CD4-positive, alpha-beta T cell treated with Interleukin-4 for 4 hours (primary cell): Measurements from ENCODE around the gene APBB1IP.

ENCODE experiments used
- DNase-seq: peaks from one replicate; pipeline ENCODE4 v3.0.0-alpha.2; 2020

The APBB1IP gene

GRCh38 chr10:26513101-26513500, 75.0 kb downstream of the APBB1IP start:
- DNase-seq = no peak

GRCh38 chr10:26516540-26517101, 78.5 kb downstream of the APBB1IP start:
- no peak for DNase-seq

- DNase-seq = no peak
These were observed 79.2 kb downstream of the APBB1IP start for GRCh38 chr10:26517141-26517867.

- no peak for DNase-seq
These were observed 81.7 kb downstream of the APBB1IP start for GRCh38 chr10:26519803-26520202.

GRCh38 chr10:26520575-26520974, 82.4 kb downstream of the APBB1IP start:
- DNase-seq = no peak

- DNase-seq = no peak
These were observed 86.2 kb downstream of the APBB1IP start for GRCh38 chr10:26524161-26524896.

GRCh38 chr10:26525586-26525985, 87.4 kb downstream of the APBB1IP start:
- DNase-seq = no peak

- DNase-seq = no peak
These were observed 88.9 kb downstream of the APBB1IP start for GRCh38 chr10:26527018-26527417.

GRCh38 chr10:26528048-26528447, 89.9 kb downstream of the APBB1IP start:
- DNase-seq = no peak

- no peak for DNase-seq
These were observed 90.7 kb downstream of the APBB1IP start for GRCh38 chr10:26528715-26529393.

GRCh38 chr10:26534384-26534783, 96.2 kb downstream of the APBB1IP start:
- no peak for DNase-seq

- DNase-seq = no peak
These were observed 102.5 kb downstream of the APBB1IP start for GRCh38 chr10:26540601-26541000.

GRCh38 chr10:26543567-26544306, 105.6 kb downstream of the APBB1IP start:
- no peak for DNase-seq

GRCh38 chr10:26544932-26545331, 106.8 kb downstream of the APBB1IP start:
- no peak for DNase-seq

- no peak for DNase-seq
These were observed 112.8 kb downstream of the APBB1IP start for GRCh38 chr10:26550774-26551526.

GRCh38 chr10:26554246-26554645, 116.1 kb downstream of the APBB1IP start:
- no peak for DNase-seq

- no peak for DNase-seq
These were observed 117.7 kb downstream of the APBB1IP start for GRCh38 chr10:26555719-26556368.

- DNase-seq = peak; percentile 52
These were observed 118.9 kb downstream of the APBB1IP start for GRCh38 chr10:26556748-26557640.

- no peak for DNase-seq
These were observed 119.5 kb downstream of the APBB1IP start for GRCh38 chr10:26557641-26558014.
